Ovary (tissue), 3 donors: ENCODE data around the gene BTBD10.

ENCODE experiments used
- EP300 ChIP-seq: sonication (generic); formaldehyde crosslinking; IDR thresholded peaks from one replicate; pipeline ENCODE4 v1.6.1; 2017; ENCODE audit warnings: antibody characterized with exemption
- POLR2A ChIP-seq: fragments of 450-650 bp; IDR thresholded peaks from one replicate; pipeline ENCODE4 v1.6.1; 2017; ENCODE audit warnings: antibody characterized with exemption, mild to moderate bottlenecking, moderate library complexity
- TF ChIP-seq, protein P1 (sequence below), 3 donors: fragments of 450-650 bp in 2 of 3; fragments of 200-600 bp in 1 of 3; IDR thresholded peaks; one replicate each; pipeline versions ENCODE4 v1.5.1 to v1.8.0; 2016 to 2022; ENCODE audit warnings: antibody characterized with exemption in 3 of 3, mild to moderate bottlenecking in 1 of 3
- donor health status: DM: no; HTN: no; CAD: no.

- no peak for TF ChIP-seq POLR2A
- TF ChIP-seq, protein P1, sequence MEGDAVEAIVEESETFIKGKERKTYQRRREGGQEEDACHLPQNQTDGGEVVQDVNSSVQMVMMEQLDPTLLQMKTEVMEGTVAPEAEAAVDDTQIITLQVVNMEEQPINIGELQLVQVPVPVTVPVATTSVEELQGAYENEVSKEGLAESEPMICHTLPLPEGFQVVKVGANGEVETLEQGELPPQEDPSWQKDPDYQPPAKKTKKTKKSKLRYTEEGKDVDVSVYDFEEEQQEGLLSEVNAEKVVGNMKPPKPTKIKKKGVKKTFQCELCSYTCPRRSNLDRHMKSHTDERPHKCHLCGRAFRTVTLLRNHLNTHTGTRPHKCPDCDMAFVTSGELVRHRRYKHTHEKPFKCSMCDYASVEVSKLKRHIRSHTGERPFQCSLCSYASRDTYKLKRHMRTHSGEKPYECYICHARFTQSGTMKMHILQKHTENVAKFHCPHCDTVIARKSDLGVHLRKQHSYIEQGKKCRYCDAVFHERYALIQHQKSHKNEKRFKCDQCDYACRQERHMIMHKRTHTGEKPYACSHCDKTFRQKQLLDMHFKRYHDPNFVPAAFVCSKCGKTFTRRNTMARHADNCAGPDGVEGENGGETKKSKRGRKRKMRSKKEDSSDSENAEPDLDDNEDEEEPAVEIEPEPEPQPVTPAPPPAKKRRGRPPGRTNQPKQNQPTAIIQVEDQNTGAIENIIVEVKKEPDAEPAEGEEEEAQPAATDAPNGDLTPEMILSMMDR (IDR thresholded peaks at IDR 0.05) = no peak
- no peak for TF ChIP-seq EP300
Observed at GRCh38 chr11:13349046-13349445, 114.0 kb downstream of the BTBD10 start.
